GM21723 (cell line): ENCODE data around the gene IL17RB.

ENCODE experiments used
- ATAC-seq: cut with Tn5 transposase; IDR thresholded peaks from one replicate; pipeline ENCODE4 v1.9.1; 2021; ENCODE audit warnings: mild to moderate bottlenecking, moderate library complexity; ENCODE audit not compliant: unreplicated experiment

Gene IL17RB

GRCh38 chr3:53902067-53902466 lies 55.7 kb downstream of the IL17RB start:
- no peak for ATAC-seq

GRCh38 chr3:53902711-53903110 lies 56.3 kb downstream of the IL17RB start:
- no peak for ATAC-seq

- ATAC-seq: no peak
Observed at GRCh38 chr3:53913401-53913800, 67.0 kb downstream of the IL17RB start.
